Upper lobe of right lung (tissue), 1 donor: ENCODE measurements around the gene CNTNAP2. TPM values are rescaled to one million over a fixed set of nuclear protein-coding genes. Genes with fewer than 3 reads are reported as not detected.

Experiments used
- ATAC-seq: fragments of 200-7000 bp; cut with Tn5 transposase; one replicate; pipeline ENCODE4 v1.9.1; 2020; ENCODE audit warnings: mild to moderate bottlenecking, moderate library complexity
- DNase-seq: peaks from one replicate; pipeline ENCODE4 v3.0.0-alpha.2; 2020
- H3K27ac ChIP-seq: fragments of 200-600 bp; one replicate; pipeline ENCODE4 v1.8.0; 2022
- H3K27me3 ChIP-seq: fragments of 200-600 bp; one replicate; pipeline ENCODE4 v1.8.0; 2022; ENCODE audit warnings: mild to moderate bottlenecking
- H3K36me3 ChIP-seq: fragments of 200-600 bp; one replicate; pipeline ENCODE4 v1.8.0; 2022
- H3K4me1 ChIP-seq: fragments of 200-600 bp; one replicate; pipeline ENCODE4 v1.8.0; 2022
- H3K4me3 ChIP-seq: fragments of 200-600 bp; one replicate; pipeline ENCODE4 v1.8.0; 2022; ENCODE audit warnings: mild to moderate bottlenecking
- H3K9me3 ChIP-seq: fragments of 200-600 bp; one replicate; pipeline ENCODE4 v1.8.0; 2022
- intact Hi-C: fragments of 100-400 bp; cut with DNase I; formaldehyde crosslinking; loops from one replicate; pipeline ENCODE4 v1.11.0; 2022
- total RNA-seq: library from RNA; stranded (reverse); fragmentation: NEBNext Ultra II Directional; extraction: Animal tissue kit (Norgen Biotek cat#: 25700); gene quantifications from one replicate; pipeline ENCODE4 v1.2.1, GENCODE V29; 2021
- TF ChIP-seq, protein P1 (sequence below): fragments of 200-600 bp; IDR thresholded peaks from one replicate; pipeline ENCODE4 v1.8.0; 2022; ENCODE audit warnings: antibody characterized with exemption
- donor health status: DM: no; HTN: yes; CAD: no; lungs with severe emphysema.

CNTNAP2 gene
- total RNA-seq, 1 donor from 2014 or later: 0.41 TPM

DNA sequence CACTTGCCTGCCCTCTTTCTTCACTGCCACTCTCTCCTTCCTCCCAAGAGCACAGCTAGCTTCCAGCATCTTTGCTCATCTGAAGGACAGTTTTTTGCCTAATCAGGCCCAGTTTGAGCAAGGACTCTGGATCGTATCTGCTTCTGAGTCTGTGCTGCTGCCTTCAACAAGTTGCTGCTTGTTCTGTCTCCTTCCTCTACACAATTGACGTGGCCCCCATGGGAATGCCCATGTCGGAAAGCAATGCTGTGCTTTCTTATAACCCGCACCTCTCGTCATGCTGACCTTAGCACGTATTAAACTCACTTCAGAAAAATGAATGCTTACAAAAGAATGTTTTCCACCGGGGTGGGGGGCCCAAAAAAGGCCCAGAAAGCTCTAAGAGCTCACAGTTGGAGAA is 2149.3 kb downstream of the CNTNAP2 start:
- H3K4me1 ChIP-seq: peaks cover 8% of the 10 kb centered on the region
- DNase-seq (no peak), ATAC-seq (no peak)
- TF ChIP-seq, protein P1, sequence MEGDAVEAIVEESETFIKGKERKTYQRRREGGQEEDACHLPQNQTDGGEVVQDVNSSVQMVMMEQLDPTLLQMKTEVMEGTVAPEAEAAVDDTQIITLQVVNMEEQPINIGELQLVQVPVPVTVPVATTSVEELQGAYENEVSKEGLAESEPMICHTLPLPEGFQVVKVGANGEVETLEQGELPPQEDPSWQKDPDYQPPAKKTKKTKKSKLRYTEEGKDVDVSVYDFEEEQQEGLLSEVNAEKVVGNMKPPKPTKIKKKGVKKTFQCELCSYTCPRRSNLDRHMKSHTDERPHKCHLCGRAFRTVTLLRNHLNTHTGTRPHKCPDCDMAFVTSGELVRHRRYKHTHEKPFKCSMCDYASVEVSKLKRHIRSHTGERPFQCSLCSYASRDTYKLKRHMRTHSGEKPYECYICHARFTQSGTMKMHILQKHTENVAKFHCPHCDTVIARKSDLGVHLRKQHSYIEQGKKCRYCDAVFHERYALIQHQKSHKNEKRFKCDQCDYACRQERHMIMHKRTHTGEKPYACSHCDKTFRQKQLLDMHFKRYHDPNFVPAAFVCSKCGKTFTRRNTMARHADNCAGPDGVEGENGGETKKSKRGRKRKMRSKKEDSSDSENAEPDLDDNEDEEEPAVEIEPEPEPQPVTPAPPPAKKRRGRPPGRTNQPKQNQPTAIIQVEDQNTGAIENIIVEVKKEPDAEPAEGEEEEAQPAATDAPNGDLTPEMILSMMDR: no peak
- intact Hi-C loops: no loop called here
- H3K27me3 ChIP-seq: peaks cover 2% of the 10 kb centered on the region
- H3K4me3 ChIP-seq: no peak overlapping the region
- H3K27ac ChIP-seq: no peak overlapping the region
- H3K9me3 ChIP-seq: no peaks in the 10 kb centered on the region
- no peaks in the 10 kb centered on the region for H3K36me3 ChIP-seq

DNA sequence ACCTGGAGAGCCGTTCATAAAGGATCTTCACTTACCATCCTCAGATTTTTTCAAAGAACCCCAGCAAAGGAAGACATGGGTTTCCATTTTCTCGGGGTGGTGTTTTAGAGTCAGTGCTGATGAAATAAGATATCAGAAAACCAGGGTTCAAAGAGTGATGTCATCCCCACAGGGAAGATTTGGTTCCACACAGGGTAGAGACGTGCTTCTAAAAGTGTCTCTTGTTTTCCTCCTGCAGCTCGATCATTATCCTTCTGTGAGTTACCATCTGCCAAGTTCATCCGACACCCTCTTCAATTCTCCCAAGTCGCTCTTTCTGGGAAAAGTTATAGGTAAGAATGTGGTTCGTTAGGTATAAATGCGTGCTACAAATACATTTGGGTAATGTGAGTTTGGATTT is 2150.2 kb downstream of the CNTNAP2 start:
- H3K27me3 ChIP-seq: peaks cover 7% of the 10 kb centered on the region
- peaks cover 8% of the 10 kb centered on the region for H3K4me1 ChIP-seq
- TF ChIP-seq, protein P1: no peak
- H3K36me3 ChIP-seq: no peaks in the 10 kb centered on the region
- ATAC-seq (no peak), DNase-seq (no peak)
- no peak overlapping the region for H3K27ac ChIP-seq
- no peak overlapping the region for H3K4me3 ChIP-seq
- intact Hi-C loops: no loop called here
- no peaks in the 10 kb centered on the region for H3K9me3 ChIP-seq

GRCh38 chr7:148270576-148270975 is 2154.0 kb downstream of the CNTNAP2 start:
- DNase-seq: no peak
- no peak overlapping the region for H3K4me3 ChIP-seq

GRCh38 chr7:148274118-148274517 is 2157.5 kb downstream of the CNTNAP2 start:
- DNase-seq: no peak
- Histone ChIP-seq H3K4me1 (no peaks in the 10 kb centered on the region), H3K36me3 (no peaks in the 10 kb centered on the region), H3K27ac (no peak overlapping the region), H3K27me3 (peaks cover 14% of the 10 kb centered on the region), H3K4me3 (no peak overlapping the region), H3K9me3 (no peaks in the 10 kb centered on the region)
- intact Hi-C loops: no loop called here
- no peak for ATAC-seq
- TF ChIP-seq, protein P1: no peak

More at GRCh38 chr7:148270576-148270975, 2154.0 kb downstream of the CNTNAP2 start:
- Histone ChIP-seq H3K36me3 (no peaks in the 10 kb centered on the region), H3K27me3 (peaks cover 9% of the 10 kb centered on the region), H3K27ac (no peak overlapping the region), H3K9me3 (no peaks in the 10 kb centered on the region), H3K4me1 (no peaks in the 10 kb centered on the region)
- intact Hi-C loops: no loop called here
- TF ChIP-seq, protein P1: no peak
- ATAC-seq: peak; percentile 15

- TF ChIP-seq, protein P1: no peak
- no peaks in the 10 kb centered on the region for H3K36me3 ChIP-seq
- H3K27ac ChIP-seq: no peak overlapping the region
- no peaks in the 10 kb centered on the region for H3K9me3 ChIP-seq
- DNase-seq: no peak
- intact Hi-C loops: no loop called here
- H3K27me3 ChIP-seq: peaks cover 14% of the 10 kb centered on the region
- ATAC-seq: no peak
- H3K4me3 ChIP-seq: no peak overlapping the region
- H3K4me1 ChIP-seq: no peaks in the 10 kb centered on the region
Observed at GRCh38 chr7:148275359-148275890, 2158.8 kb downstream of the CNTNAP2 start.
